Middle frontal gyrus (tissue), 1 donor: ENCODE measurements around the gene TENM4.

Experiments
- DNase-seq: peaks from one replicate; pipeline ENCODE4 v3.0.0-alpha.2; 2015; ENCODE audit warnings: low spot score; ENCODE audit errors: extremely low spot score

The TENM4 gene

DNA sequence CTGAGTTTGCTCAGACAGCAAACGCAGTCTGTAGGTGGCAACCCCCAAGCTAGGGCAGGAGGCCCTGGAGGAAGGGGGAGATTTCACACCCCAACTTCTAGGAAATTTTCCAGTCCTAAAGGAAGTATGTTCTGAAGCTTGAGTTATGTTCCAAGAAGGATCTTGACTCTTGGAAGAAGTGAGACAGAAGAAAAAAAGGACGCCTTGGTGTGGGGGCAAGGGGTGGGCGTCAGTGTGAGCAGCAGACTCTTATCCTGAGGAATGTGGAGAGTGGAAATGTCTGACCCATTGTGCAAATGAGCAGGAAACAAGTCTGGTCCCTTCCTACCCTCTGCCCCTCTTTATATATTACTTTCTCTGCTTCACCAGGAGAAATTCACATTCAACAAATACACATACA lies 497.7 kb downstream of the TENM4 start:
- no peak for DNase-seq

DNA sequence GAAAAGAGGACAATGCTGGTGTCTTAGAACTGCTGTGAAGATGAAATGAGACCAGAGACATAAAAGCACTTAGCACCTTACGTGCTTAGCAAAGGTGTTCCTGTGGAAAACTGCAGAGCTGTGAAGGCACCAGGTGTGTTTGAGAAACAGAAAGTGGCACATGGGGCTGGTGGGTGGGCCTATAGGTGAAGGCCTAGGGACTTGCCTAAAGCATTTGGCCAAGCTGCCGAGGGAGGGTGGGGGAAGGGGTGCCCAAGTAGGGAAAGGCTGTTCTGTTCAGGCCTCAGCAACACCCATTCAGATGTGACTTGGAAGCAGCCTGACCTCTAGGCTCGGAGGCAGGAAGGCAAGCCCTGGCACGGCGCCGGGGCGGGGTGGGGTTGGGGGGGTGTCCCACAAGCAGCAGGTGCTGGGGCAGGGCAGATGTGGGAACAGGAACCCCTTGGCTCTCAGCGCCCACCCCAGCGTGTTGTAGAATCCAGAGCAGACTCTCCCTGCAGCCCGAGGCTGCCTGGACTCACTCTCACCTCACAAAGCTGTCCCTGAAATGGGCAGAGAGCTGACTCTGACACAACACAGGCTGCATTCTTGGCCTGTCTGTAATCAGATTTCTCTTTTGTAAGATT lies 499.5 kb downstream of the TENM4 start:
- DNase-seq: no peak

DNA sequence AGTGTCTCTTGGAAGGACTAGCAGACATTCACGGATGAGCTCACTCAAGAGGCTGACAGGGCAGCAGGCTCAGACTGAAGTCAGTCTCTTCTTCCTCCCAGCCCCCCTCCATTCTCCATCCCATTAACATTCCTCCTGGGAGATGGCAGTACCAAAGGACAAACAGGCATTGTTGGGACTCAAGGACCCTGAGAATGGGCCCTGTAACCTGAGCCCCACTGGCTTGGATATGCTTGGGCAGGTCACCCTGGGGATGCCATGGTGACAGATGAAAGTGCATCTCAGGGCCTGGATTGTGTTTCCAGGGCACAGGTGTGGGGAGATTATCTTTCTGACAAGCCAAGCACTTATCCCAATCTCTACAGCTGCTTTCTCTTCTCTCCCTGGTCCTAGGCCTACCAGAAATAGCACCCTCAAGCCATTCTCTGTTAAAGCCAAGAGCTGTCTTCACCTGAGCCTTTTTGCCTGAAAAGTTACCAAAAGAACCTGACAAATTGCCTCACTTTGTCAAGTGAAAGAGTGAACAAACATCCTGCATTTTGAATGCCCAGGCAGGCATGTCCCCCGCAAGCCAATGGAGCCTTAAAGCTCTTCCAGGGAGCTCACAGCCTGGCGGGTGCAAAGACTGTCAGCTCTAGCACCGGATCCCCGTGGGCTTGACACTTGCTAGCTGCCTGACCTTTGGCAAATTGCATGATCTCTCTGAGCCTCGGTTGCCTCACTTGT lies 500.2 kb downstream of the TENM4 start:
- no peak for DNase-seq

DNA sequence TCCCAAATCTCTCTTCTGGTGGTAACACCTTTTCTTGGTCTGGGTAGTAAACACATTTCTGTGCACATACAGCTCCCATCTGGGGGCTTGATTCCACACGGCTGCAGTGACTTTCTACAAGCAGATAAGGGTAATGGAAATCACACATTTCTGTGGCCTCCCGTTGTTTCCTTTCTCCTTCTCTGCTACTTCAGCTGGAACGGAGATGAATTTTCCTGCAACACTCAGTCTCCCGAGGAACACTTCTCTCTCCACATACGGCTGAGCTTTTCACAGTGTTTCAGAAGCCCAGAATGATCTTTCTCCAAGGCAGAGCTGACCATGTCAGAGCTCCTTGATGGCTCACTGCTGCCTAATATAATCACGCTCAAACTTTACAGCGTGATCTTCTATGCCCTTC lies 501.9 kb downstream of the TENM4 start:
- DNase-seq: no peak

DNA sequence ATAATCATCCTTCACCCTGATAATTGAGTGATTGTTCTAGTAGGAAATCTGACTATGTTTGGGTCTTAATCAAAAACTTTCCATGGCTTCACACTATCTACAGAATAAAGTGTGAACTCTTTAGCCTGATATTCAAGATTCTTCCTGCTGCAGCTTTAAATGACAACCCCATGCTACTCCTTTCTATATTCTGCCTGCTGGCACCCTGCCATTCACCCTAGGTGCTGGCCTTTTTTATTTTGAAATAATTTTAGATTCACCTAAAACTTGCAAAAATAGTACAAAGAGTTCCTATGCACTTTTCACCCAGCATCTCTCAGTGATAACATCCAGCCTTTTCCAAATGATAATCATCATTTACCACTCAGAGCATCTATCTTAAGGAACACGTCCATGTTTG lies 502.8 kb downstream of the TENM4 start:
- no peak for DNase-seq

DNA sequence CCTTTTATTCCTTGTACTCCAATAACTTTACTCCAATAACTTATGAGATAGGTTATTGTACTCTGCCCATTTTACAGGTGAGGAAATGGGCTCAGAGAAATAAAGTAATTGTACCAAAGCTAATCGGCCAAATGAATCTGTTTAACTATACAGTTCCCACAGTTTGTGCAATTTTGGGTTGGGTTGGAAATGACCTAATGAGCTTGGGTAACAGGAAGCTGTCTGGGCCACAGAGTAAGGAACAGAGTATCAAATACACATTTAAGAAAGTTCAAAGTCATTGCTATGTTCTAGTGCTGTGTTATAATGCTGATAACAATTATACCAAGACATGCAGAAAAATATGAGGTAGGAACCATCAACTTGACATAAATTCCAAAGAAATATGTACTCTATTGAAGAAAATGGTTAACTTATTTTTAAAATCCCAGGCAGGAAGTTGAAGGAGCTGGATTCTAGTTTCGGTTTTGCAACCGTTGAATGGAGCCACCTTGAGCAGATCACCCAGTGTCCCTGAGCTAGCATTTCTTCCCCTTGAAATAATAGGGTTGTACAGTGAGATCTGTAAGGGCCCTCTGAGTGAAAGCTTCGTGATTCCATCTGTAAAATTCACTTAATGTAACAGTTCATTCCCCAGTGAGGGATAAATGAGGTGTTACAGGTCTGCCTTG lies 505.3 kb downstream of the TENM4 start:
- no peak for DNase-seq

DNA sequence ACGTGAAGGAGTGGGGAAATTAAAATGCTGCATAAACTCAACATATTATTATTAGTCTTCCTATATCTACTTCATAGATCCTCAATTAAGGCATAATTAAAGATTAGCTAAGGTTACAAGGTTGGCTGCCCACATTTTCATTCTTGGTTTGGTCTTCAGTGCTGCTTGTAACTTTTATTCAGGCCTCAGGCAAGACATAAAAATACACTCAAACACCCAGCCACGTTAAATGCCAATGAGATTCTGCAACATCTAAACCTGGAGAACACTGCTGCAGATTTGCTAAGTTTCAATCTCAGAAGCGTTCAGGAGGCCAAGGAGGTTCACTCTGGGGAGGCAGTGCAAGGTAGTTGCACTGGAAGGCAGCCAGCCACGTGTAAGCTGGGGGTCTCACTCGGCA lies 507.5 kb downstream of the TENM4 start:
- DNase-seq: no peak

DNA sequence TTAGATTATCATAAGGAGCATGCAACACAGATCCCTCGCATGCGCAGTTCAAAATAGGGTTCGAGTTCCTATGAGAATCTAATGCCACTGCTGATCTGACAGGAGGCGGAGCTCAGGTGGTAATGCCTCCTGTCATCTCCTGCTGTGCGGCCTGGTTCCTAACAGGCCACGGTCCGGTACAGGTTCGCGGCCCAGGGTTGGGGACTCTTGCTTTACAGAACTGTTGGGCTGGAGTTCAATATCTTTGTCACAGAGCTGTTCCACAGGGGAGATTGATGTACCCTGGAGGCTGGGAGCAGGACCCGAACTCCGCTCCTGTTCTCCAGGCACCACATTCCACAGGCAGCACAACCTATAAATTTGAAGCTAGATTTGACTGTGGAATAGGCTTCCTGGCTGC lies 508.1 kb downstream of the TENM4 start:
- no peak for DNase-seq

DNA sequence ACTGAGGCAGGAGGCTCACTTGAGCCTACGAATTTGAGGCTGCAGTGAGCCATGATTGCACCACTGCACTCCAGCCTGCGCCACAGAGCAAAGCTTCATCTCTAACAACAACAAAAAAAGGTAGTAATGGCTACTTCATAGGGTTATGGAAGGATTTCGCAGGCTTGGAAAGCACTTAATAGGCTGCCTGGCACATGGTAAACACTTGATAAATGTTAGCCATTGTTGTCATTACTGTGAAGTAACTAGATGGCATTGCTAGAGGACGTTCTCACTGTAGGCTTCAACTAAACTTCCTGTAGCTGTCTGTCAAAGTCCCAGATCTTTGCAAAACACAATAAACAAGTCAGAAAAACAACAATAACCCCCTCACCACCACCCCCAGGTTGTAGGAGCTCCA lies 508.9 kb downstream of the TENM4 start:
- DNase-seq: no peak

DNA sequence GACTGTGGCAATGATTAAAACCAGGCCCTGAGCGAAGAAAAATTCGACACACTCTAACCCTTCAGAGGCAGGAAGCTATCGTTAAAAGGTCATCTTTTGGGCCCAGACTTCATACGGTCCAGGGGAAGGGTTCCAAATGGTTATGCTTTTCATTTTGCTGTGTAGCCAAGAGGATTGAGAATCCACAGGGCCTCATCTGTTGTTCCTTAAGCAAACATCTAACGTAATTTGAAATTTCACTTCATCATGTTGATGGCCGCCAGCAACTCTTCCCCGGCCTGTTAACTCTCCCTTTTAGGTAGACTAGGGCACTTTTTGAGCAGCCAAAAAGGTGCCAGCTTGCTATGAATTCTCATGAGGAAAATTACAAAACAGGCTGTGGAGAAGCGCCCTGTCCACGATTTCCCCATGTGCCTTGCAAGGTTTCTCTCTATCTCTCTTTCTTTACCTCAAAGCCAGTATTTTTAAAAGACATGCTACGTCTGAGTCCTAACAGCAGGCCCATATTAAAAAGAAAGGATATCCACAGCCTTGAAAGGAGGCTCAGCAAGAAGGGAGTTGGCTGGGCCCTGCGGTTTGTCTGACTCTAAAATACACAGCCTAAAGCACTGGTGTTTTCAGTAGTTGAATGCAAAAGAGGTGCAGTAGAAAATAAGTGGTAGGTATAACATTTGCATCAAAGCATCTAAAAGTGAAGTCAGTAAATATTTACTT lies 509.9 kb downstream of the TENM4 start:
- no peak for DNase-seq

DNA sequence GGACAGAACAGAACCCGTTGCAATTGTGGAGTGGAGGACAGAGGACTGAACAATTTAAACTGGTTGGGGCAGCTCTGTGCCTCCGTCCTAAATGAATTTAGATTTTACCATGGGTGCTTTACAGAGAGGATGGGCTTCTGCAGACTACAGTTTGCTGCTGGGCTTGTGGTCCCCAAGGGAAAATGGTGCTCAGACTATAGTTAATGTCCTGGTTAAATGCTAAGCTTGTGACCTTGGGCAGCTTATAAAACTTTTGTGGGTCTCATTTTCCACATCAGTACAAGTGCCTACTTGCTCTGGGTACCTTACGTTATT lies 511.0 kb downstream of the TENM4 start:
- no peak for DNase-seq

DNA sequence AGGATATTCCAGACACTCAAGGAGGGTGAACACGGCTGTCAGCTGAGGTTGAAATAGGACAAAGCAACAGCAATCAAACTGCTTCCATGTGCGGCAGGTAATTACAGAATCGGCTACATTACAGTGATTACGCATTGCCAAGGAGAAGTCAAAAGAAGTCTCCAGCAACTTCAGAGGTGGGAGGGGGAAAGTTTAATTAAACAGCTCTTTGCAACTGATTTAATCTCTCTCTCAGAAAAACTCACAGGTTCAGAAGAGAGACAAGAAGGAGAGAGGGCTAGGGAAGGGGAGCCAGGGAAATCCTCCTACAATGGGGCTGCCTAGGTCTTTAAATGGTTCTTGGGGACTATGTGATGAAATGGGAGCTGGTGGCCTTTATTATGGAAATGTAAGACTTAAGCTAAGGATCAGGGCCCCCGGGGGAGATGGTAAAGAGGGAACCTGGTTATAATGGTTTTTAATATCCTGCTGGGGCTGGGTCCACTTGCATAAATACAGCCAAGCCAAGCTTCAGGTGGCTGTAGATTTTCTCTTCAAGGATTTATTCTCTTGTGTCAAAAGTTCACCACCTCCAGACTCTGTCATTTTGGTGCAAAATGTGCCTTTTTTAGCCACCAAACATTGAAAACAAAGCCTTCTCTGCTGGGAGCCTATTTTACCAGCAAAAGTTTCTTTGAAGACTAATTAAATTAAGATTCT lies 511.5 kb downstream of the TENM4 start:
- DNase-seq: no peak

DNA sequence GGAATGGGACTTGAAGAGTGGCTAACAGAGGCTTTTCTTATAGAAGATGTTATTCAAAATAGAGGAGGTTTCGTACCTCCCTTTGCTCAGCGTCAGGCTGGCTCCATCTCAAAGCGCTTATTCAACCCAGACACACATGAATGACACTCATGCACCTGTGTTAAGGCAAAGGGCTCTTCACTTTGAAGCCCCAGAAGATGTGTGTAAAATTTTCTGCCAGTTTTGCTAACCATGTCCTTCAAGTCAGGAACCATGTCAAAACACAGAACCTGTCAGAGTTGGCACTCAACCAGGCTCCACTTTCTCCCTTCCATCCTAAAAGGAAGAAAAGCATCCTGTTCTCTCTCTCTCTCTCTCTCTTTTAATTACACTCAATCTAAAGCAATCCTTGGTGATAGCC lies 513.3 kb downstream of the TENM4 start:
- no peak for DNase-seq

DNA sequence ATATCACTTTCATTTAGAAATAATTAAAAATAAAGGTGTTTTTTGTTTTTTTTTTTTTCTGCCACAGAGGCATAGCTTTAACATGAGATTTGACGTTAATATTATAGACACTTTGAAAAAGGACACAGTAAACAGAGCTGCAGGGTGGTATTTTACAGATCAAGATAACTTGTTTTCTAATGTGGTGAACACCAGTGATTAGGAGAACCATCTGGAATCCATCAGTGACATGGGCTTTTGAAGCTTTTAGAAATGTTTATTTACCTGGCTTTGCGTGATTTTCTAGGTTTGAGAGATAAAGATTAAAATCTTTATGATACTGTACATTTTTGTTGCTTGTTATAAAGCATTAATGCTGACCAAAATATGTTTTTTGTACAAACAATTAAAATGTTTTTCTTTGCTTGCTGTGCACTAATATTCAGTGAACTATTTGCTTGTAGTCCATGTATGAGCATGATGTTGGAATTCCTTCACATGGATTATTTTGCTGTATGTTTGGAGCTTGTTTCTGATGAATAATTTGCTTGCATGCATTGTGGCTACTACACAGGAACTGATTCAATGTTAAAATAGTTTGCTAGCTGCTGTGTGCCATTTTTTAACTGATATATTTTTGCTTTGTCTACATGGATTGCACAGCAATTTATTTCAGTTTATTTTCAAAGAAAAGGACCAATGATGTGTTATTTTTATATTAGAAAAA lies 514.0 kb downstream of the TENM4 start:
- DNase-seq: no peak

DNA sequence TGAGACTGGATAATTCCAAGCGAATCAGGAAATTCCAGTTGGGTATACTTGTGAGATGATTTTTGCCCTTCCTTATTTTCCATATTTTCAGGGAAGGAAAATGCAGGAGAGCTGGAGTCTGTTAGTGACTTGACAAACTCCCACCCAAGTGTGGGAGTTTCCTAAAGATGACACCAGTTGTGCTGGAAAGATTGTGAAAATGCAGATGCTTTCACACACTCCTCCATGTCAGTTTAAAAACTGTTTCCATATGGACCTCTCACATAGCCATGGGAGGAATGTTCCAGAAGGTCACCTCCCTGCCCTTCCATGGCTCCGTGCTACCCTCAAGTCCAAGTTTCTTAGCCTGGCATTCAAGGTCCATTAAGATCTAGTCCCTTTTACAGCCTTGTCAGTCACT lies 515.4 kb downstream of the TENM4 start:
- DNase-seq: no peak

DNA sequence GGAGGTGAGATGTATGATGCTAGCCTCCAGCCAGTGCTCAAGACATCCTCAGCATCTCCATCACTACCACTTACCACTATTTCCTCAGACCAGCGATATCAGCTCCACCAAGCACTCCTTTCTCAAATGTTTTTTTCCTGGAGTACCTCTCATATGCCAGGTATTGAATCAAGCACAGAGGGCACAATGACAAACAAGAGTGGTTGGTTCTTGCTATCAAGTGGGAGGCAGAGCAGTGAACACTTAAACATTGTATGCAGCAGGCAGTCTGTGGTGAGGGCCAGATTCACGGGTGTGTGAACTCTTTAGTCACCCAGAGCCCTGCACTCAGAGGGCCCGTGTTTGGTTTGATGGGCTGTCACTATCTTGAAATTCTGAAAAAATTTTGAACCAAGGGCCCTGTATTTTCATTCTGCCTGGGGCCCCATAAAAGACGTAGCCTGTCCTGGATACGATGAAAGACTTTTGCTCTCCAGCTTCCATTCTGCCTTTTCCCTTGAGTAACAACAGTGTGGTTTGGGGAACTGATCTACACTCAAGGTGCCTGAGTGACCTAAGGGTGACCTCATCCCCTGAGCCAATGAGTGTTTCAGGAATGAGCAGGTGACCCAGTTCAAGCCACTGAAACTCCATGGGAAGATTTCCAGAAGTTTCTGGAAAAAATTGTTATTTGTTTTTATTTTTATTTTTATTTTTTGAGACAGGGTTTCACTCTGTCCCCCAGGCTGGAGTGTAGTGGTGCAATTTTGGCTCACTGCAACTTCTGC lies 517.8 kb downstream of the TENM4 start:
- no peak for DNase-seq

DNA sequence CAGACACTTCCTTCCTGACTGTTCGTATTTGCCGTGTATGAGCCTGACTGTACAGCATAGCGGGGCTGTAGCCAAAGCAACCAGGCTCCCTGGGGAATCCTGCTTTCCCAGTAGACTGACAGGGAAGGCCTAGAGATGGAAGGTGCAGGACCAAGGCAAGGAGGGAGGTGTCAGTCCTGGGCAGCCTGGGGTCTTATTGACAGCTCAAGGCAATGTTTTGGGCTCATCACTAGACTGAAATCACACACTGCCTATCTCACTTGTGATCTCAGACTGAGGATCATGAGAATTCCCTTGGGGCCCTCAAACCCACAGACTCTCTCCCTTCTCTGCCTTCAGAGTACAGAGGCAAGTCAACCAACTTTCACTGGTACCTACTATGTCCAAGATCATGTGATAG lies 519.3 kb downstream of the TENM4 start:
- DNase-seq: no peak

DNA sequence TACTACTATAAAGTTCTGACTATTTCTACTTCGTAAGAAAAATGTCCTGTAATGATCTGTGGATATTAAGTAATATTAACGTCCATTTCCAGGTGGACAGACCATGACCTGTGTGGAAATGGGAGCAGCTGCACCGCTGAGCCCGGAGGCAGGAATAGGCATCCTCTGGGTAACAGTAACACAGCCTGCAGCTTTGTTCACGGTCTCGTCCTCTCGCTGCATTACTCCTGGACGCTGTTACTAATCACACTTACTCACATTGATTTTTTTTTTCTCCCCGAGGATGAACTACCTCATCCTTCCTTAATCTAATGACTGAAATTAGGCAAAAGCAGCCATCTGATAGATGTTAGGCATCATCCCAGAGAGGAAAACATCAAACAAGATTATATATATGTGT lies 520.5 kb downstream of the TENM4 start:
- no peak for DNase-seq

DNA sequence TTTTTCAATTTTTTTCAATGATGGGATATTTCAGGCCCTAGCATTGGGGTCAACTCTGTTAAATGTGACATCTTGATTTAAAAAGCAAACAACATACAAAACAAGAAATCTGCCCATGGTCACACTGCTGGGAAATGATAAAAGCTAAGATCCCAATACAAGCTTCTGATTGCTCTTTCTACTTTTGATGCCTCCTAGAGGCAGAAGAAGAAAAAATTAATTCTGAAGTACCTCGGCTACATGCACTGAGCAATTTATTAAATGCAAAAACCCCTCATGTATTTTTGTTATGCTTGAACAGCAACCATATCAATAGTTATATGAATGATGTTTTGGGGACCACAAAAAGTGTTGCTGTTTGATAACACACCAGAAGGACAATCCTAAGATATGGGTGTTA lies 524.1 kb downstream of the TENM4 start:
- no peak for DNase-seq

DNA sequence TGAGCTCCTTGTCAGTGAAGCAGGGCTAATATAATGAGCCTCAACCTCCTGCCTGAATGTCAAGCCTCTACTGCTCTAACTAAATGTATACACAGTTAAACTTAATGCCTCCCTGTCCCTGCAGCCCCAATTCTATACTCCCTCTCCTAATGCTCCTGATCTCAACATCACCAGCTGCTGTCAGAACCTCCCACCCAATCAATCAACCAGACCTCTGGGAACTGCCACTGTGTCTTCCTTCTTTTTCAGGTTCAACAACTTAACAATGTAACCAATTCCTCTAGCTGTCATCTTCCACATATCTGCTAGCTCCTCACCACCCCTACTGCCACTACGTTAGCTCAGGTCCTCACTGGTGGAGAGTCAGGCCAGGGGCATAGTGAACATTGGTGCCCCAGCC lies 526.3 kb downstream of the TENM4 start:
- no peak for DNase-seq
